Activated T-cell treated with anti-CD3 and anti-CD28 coated beads, Interleukin-2, amount 50 U/mL, for 4 hours (primary cell): Measurements from ENCODE around the gene OR11A1. TPM values are rescaled to one million over a fixed set of nuclear protein-coding genes. Genes with fewer than 3 reads are reported as not detected.

Experiments
- ATAC-seq, 2 donors: fragments of 200-7000 bp; cut with Tn5 transposase; one replicate each; pipeline ENCODE4 v1.10.0; 2021
- DNase-seq: peaks from one replicate; pipeline ENCODE4 v3.0.0-alpha.2; 2020
- H3K27me3 Mint-ChIP-seq: one replicate; pipeline ENCODE4 v1.8.0; 2021; ENCODE audit warnings: low read depth, mixed read lengths
- H3K36me3 Mint-ChIP-seq: one replicate; pipeline ENCODE4 v1.8.0; 2022; ENCODE audit warnings: mixed read lengths; ENCODE audit not compliant: insufficient read depth
- H3K4me1 Mint-ChIP-seq: one replicate; pipeline ENCODE4 v1.8.0; 2021; ENCODE audit warnings: low read depth, mixed read lengths
- H3K4me3 Mint-ChIP-seq: one replicate; pipeline ENCODE4 v1.8.0; 2021; ENCODE audit warnings: mild to moderate bottlenecking, moderate library complexity, mixed read lengths
- H3K9me3 Mint-ChIP-seq: one replicate; pipeline ENCODE4 v1.8.0; 2021; ENCODE audit warnings: mixed read lengths
- total RNA-seq, 3 donors: library from RNA; stranded (reverse); gene quantifications; one replicate each; pipeline ENCODE4 v1.2.1, GENCODE V29; 2021

The OR11A1 gene
- total RNA-seq, 3 donors from 2014 or later: not detected

GRCh38 chr6:29395331-29395730 lies 61.5 kb downstream of the OR11A1 start, which contains the start of gene OR12D2:
TSS of gene OR12D2 (plus strand) at chr6:29395631. CDS start at chr6:29396700, 1,069 bp downstream.
- no peak for DNase-seq
- H3K27me3 Mint-ChIP-seq: peaks cover 34% of the 10 kb centered on the region
- ATAC-seq: no peak
- H3K9me3 Mint-ChIP-seq: no peaks in the 10 kb centered on the region
- no peaks in the 10 kb centered on the region for H3K4me1 Mint-ChIP-seq
- H3K36me3 Mint-ChIP-seq: no peaks in the 10 kb centered on the region
- no peak within 1 kb of the TSS for H3K4me3 Mint-ChIP-seq

GRCh38 chr6:29388533-29388932 lies 68.3 kb downstream of the OR11A1 start:
- H3K4me3 Mint-ChIP-seq: no peak overlapping the region
- no peaks in the 10 kb centered on the region for H3K36me3 Mint-ChIP-seq
- no peak for ATAC-seq

GRCh38 chr6:29376003-29376402 lies 80.9 kb downstream of the OR11A1 start:
- no peaks in the 10 kb centered on the region for H3K4me1 Mint-ChIP-seq
- H3K36me3 Mint-ChIP-seq: no peaks in the 10 kb centered on the region
- no peak for ATAC-seq
- peaks cover 37% of the 10 kb centered on the region for H3K27me3 Mint-ChIP-seq
- no peaks in the 10 kb centered on the region for H3K9me3 Mint-ChIP-seq
- H3K4me3 Mint-ChIP-seq: no peak overlapping the region
- DNase-seq: no peak

More at GRCh38 chr6:29388533-29388932, 68.3 kb downstream of the OR11A1 start:
- H3K4me1 Mint-ChIP-seq: no peaks in the 10 kb centered on the region
- peaks cover 23% of the 10 kb centered on the region for H3K27me3 Mint-ChIP-seq
- no peak for DNase-seq
- H3K9me3 Mint-ChIP-seq: no peaks in the 10 kb centered on the region

Other genes starting within 250 kb of the OR11A1 start
- gene OR14J1, start 155.4 kb downstream of the OR11A1 start, total RNA-seq: not detected
- not detected for gene OR5V1, start 88.2 kb downstream of the OR11A1 start, total RNA-seq
- not detected for gene OR12D3, start 81.8 kb downstream of the OR11A1 start, total RNA-seq
- gene OR12D2, start 61.4 kb downstream of the OR11A1 start, total RNA-seq: not detected
- not detected for gene OR12D1, start 42.1 kb downstream of the OR11A1 start, total RNA-seq
- gene OR10C1, start 17.8 kb downstream of the OR11A1 start, total RNA-seq: not detected
- not detected for gene OR2H1, start 84 bp upstream of the OR11A1 start, total RNA-seq
- not detected for gene MAS1L, start 30.9 kb upstream of the OR11A1 start, total RNA-seq
- 1 to 10 TPM; 1.6 to 3.5 (median 3.3) TPM for gene UBD, start 102.7 kb upstream of the OR11A1 start, total RNA-seq
- not detected for gene OR2H2, start 128.1 kb upstream of the OR11A1 start, total RNA-seq
- gene GABBR1, start 176.1 kb upstream of the OR11A1 start, total RNA-seq: 1 to 10 TPM; 4.2 to 5.6 (median 4.7) TPM
- not detected for gene MOG, start 200.0 kb upstream of the OR11A1 start, total RNA-seq
- not detected for gene ZFP57, start 224.1 kb upstream of the OR11A1 start, total RNA-seq